Skeletal muscle tissue (tissue), 4 donors: ENCODE measurements around the gene CDH23. TPM values are rescaled to one million over a fixed set of nuclear protein-coding genes. Genes with fewer than 3 reads are reported as not detected.

ENCODE experiments used
- H3K27ac ChIP-seq: one replicate; pipeline ENCODE4 v1.7.0; 2013; ENCODE audit warnings: mild to moderate bottlenecking, low read depth, low read length, inconsistent platforms
- H3K27me3 ChIP-seq, 3 donors: one replicate each; pipeline ENCODE4 v1.7.0; 2013; ENCODE audit warnings: low read length in 3 of 3; ENCODE audit not compliant: control insufficient read depth in 3 of 3, insufficient read depth in 3 of 3
- H3K36me3 ChIP-seq, 3 donors: one replicate each; pipeline ENCODE4 v1.7.0; 2013; ENCODE audit warnings: low read length in 3 of 3; ENCODE audit not compliant: control insufficient read depth in 3 of 3, insufficient read depth in 3 of 3
- H3K4me1 ChIP-seq, 3 donors: one replicate each; pipeline ENCODE4 v1.7.0; 2013; ENCODE audit warnings: low read length in 3 of 3, mild to moderate bottlenecking in 3 of 3; ENCODE audit not compliant: control insufficient read depth in 3 of 3, insufficient read depth in 3 of 3
- H3K4me3 ChIP-seq, 3 donors: one replicate each; pipeline ENCODE4 v1.7.0; 2013; ENCODE audit warnings: low read length in 3 of 3
- H3K9ac ChIP-seq, 3 donors: one replicate each; pipeline ENCODE4 v1.7.0; 2013; ENCODE audit warnings: low read length in 3 of 3, mild to moderate bottlenecking in 3 of 3, moderate library complexity in 2 of 3, low read depth in 1 of 3
- H3K9me3 ChIP-seq, 3 donors: one replicate each; pipeline ENCODE4 v1.7.0; 2013; ENCODE audit warnings: low read length in 3 of 3; ENCODE audit not compliant: control insufficient read depth in 3 of 3
- total RNA-seq: library from RNA; depleted of rRNA; stranded (reverse); fragments of >200 nt; gene quantifications from one replicate; pipeline ENCODE4 v1.2.3, GENCODE V29; 2014
- donor health status: Osteomylitis.

CDH23 gene
- total RNA-seq, 1 donor from 2014 or later: 3.7 TPM

DNA sequence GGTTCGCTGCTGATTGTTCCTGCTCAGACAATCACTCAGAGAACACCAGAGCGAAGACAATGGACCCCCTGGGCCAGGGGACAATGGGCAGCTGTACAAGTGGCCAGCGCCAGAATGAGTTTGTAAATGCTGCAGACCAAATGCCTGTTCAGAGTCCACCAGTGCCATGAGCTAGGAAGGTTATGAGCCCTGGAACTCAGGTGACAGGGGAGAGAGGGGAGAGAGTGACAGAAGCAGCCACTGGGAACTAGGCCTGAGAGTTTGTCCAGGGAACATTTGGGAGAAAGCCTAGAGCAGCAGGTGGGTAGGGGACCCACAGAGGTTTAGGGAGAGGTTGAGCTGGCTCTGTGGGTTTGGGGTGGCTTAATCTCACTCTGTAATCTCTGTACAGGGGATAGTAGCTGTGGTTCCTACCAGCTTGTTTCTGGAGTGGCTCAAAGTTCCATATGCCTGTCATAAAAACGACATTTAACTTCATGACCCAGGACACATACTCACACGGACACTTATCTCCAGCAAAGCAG, 262.5 kb downstream of the CDH23 start:
- peaks cover 0 to 3% (median 0%) of the 10 kb centered on the region in 3 donors for H3K27me3 ChIP-seq
- H3K9me3 ChIP-seq: no peaks in the 10 kb centered on the region
- H3K27ac ChIP-seq: no peak overlapping the region
- no peaks in the 10 kb centered on the region for H3K36me3 ChIP-seq
- no peak overlapping the region for H3K9ac ChIP-seq
- H3K4me1 ChIP-seq: peaks cover 0 to under 1% (median 0%) of the 10 kb centered on the region in 3 donors
- H3K4me3 ChIP-seq: no peak overlapping the region

DNA sequence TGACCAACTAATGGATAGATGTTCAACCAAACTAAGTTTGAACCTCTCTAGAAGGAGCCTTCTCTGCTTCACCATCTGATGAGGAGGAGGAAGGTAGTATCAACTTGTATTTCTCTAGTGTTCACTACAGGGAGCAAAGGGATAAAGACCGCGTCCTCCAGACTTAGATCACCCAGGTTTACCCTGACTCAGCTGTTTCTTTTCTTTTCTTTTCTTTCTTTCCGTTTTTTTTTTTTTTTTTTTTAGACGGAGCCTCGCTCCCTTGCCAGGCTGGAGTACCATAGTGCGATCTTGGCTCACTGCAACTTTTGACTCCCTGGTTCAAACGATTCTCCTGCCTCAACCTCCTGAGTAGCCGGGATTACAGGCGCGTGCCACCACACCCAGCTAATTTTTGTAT, 263.0 kb downstream of the CDH23 start:
- H3K27ac ChIP-seq: no peak overlapping the region
- H3K9me3 ChIP-seq: no peaks in the 10 kb centered on the region
- no peak overlapping the region for H3K4me3 ChIP-seq
- peaks cover 0 to 5% (median 0%) of the 10 kb centered on the region in 3 donors for H3K27me3 ChIP-seq
- no peak overlapping the region for H3K9ac ChIP-seq
- H3K4me1 ChIP-seq: peaks cover 0 to 2% (median 0%) of the 10 kb centered on the region in 3 donors
- no peaks in the 10 kb centered on the region for H3K36me3 ChIP-seq

DNA sequence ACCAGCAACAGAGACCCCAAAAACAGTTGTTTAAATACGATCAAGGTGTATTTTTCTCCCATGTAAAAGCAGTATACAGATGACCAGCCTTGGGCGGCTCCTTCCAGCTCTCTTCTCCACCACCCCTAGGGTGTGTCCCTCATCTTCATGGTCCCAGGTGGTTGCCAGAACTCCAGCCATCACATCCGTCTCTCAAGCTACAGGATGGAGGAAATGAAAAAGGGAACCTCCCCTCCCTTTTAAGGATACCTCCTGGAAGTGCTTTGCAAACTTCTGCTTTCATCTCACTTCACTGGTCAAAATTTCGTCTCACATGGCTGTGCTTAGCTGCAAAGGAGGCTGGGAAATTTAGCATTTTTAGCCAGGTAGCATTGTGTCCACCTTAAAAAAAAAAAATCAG, 263.6 kb downstream of the CDH23 start:
- H3K36me3 ChIP-seq: no peaks in the 10 kb centered on the region
- H3K4me1 ChIP-seq: peaks cover 0 to 2% (median 0%) of the 10 kb centered on the region in 3 donors
- H3K27me3 ChIP-seq: peaks cover 0 to 6% (median 0%) of the 10 kb centered on the region in 3 donors
- no peak overlapping the region for H3K9ac ChIP-seq
- no peak overlapping the region for H3K4me3 ChIP-seq
- H3K27ac ChIP-seq: no peak overlapping the region
- no peaks in the 10 kb centered on the region for H3K9me3 ChIP-seq

DNA sequence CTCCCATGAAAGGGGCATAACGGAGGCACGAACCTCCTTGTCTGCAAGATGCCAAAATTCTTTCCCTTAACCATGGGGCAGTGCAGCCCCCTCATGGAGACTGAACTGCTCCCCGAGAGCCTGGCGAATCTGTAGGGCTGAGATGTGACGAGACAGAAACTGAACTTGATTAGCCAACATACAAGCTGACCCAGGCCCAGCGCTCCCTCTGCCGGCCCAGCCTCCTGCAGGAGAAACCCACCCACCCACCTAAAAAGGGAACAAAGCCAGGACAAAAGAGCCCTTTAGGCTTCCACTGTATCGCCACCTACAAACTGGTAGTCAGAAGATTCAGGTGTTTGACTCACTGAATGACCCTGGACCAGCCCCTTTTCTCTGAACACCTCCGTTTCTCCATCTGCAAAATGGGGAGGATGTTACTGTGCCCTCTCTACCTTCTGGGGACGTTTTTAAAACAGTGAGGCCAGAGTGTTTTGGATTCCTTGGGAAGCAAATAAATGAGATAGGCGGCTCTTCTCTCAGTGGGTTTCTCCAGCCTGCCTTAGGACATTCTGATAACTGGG, 264.4 kb downstream of the CDH23 start:
- no peak overlapping the region for H3K4me3 ChIP-seq
- H3K9ac ChIP-seq: no peak overlapping the region
- no peaks in the 10 kb centered on the region for H3K9me3 ChIP-seq
- H3K4me1 ChIP-seq: peaks cover 0 to 2% (median 0%) of the 10 kb centered on the region in 3 donors
- H3K27ac ChIP-seq: no peak overlapping the region
- peaks cover 0 to 8% (median 0%) of the 10 kb centered on the region in 3 donors for H3K27me3 ChIP-seq
- no peaks in the 10 kb centered on the region for H3K36me3 ChIP-seq

DNA sequence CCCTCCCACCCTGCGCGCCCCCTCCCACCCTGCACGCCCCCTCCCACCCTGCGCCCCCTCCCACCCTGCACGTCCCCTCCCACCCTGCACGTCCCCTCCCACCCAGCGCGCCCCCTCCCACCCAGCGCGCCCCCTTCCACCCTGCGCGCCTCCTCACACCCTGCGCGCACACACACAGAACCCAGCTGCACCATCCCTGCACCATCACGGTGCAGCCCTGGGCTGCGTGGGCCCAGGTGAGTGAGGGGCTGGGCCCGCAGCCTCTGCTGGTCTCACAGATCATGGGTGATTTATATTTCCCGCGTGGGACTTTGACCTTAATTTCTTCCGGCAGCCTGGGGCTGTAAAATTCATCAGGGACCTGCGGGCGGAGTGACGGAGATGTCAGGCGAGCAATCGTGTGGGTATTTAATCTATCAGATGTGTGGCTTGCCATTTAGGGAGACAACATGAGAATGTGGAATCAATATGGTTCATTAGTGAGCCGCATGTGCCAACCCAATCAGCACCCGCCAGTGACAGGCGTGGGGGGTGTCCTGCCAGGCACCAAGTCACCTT, 265.1 kb downstream of the CDH23 start:
- Histone ChIP-seq H3K9me3 (no peaks in the 10 kb centered on the region), H3K36me3 (no peaks in the 10 kb centered on the region), H3K27me3 (peaks cover 0 to 8% (median 0%) of the 10 kb centered on the region in 3 donors), H3K27ac (no peak overlapping the region), H3K4me3 (no peak overlapping the region), H3K4me1 (peaks cover 0 to 2% (median 0%) of the 10 kb centered on the region in 3 donors), H3K9ac (no peak overlapping the region)

DNA sequence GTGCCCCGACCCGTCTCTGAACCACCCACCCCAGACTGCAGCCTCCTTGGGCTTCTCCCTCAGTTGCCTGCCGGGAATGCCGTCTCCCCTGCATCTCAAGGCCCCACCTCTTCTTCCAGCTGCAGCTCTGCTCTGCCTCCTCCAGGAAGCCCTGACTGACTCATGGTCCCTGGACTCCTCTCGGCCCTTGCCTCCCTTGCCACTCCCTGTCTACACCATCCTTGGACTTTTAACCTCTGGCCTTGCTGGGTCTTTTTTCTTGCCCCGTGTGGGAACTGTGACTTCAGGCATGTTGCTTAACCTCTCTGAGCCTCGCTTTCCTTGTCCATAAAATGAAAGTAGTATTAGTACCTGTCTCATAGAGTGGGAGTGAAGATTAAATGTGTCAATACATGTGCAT, 266.6 kb downstream of the CDH23 start:
- H3K4me3 ChIP-seq: no peak overlapping the region
- no peaks in the 10 kb centered on the region for H3K9me3 ChIP-seq
- H3K4me1 ChIP-seq: peaks cover 0 to 2% (median 0%) of the 10 kb centered on the region in 3 donors
- no peak overlapping the region for H3K9ac ChIP-seq
- H3K27ac ChIP-seq: no peak overlapping the region
- no peaks in the 10 kb centered on the region for H3K36me3 ChIP-seq
- H3K27me3 ChIP-seq: peaks cover 0 to 12% (median 0%) of the 10 kb centered on the region in 3 donors

DNA sequence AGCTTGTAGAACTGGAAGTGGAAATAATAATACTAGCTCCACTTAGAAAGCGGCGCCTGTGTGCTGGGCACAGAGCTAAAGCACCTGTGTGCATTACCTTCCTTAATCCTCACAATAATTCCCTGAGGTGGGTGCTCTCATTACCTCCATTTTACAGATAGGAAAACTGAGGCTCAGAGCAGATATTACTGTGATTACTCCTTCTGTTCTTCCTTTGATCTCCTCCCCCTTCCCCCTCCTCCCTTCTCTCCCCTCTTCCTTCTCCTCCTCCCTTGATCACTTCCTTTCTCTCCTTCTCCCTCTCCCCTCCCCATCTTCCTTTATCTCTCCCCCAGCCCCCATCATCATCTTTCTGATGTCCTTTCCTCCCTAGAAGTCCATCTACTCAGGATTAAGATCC, 267.9 kb downstream of the CDH23 start:
- Histone ChIP-seq H3K27me3 (peaks cover 0 to 12% (median 0%) of the 10 kb centered on the region in 3 donors), H3K9me3 (no peaks in the 10 kb centered on the region), H3K9ac (no peak overlapping the region), H3K4me1 (peaks cover 0 to 2% (median 0%) of the 10 kb centered on the region in 3 donors), H3K27ac (no peak overlapping the region), H3K4me3 (no peak overlapping the region), H3K36me3 (no peaks in the 10 kb centered on the region)

DNA sequence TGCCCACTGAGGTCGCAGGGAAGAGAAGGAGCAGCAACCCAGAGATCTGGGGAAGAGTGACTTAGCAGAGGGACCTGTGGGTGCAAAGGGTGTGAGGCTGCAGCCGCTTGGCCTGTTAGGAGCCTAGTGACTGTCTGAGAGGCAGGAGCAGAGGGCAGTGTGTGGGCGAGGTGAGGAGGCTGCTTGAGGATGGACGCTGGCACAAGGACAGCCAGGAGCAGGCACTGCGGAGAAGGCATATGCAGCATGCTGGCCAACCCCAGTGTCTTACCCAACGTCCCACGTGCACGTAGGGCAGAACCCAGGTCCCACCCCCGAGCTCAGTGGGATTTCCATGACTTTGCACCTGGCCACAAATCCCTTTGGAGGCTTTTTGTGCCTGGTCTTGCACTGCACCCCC, 268.7 kb downstream of the CDH23 start:
- no peaks in the 10 kb centered on the region for H3K9me3 ChIP-seq
- H3K27me3 ChIP-seq: peaks cover 0 to 12% (median 0%) of the 10 kb centered on the region in 3 donors
- H3K4me3 ChIP-seq: no peak overlapping the region
- H3K36me3 ChIP-seq: no peaks in the 10 kb centered on the region
- no peak overlapping the region for H3K9ac ChIP-seq
- H3K4me1 ChIP-seq: peaks cover 0 to 2% (median 0%) of the 10 kb centered on the region in 3 donors
- no peak overlapping the region for H3K27ac ChIP-seq

DNA sequence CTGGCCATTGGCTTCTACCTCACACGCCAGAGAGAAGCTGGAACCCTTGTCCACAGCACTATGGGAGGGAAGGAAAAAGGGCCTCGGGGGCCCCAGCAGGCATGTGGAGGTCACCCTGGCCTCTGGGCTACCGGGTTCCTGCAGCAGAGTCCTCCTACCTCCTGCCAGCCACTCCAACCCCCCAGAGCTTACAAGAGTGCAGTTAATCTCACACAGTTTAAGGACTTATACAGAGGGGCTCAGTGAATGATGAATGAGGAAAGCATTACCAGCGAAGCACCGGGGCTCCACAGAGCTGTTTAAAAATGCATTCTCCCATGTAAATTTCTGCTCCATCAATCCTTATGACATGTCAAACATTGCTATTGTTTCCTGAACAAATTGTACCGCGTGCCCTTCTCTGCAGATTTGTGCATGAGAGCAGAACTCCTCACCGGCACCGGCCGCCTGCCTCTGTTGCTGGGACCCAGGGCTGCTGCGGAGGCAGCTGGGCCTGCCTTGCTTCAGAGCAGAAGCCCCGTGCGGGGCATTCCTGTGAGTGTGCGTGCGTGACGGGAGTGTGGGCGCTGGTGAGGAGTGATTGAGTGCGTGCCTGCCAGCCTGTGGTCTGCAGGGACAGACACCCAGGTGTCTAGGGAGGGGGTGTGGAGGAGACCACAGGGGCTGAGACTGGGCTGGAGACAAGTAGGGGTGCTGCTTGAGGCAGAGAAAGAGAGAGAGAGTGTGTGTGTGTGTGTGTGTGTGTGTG, 270.1 kb downstream of the CDH23 start:
- Histone ChIP-seq H3K4me3 (no peak overlapping the region), H3K27me3 (peaks cover 0 to 9% (median 0%) of the 10 kb centered on the region in 3 donors), H3K9me3 (no peaks in the 10 kb centered on the region), H3K36me3 (no peaks in the 10 kb centered on the region), H3K27ac (no peak overlapping the region), H3K4me1 (peaks cover 0 to 2% (median 0%) of the 10 kb centered on the region in 3 donors), H3K9ac (no peak overlapping the region)

DNA sequence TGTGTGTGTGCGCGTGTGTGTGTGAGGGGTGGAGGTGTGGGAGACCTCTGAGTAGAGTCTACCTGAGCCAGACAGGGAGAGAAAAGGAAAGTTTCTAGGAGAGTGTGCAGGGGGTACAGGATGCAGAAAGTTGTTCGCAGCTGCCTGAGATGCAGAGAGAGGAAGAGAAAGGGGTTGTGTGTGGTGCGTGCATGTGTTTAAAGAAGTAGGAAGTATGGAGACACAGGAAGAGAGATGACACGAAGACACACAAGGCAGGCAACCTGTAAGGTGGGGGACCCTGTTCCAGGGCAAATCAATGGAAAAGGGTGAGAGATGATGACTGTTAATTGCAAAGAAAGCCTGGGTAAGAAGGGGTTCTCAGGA, 270.6 kb downstream of the CDH23 start:
- Histone ChIP-seq H3K27me3 (peaks cover 0 to 9% (median 0%) of the 10 kb centered on the region in 3 donors), H3K4me1 (peaks cover 0 to 2% (median 0%) of the 10 kb centered on the region in 3 donors), H3K4me3 (no peak overlapping the region), H3K36me3 (no peaks in the 10 kb centered on the region), H3K9ac (no peak overlapping the region), H3K27ac (no peak overlapping the region), H3K9me3 (no peaks in the 10 kb centered on the region)
